Neuron (in vitro differentiated cells): ENCODE results near the gene PRDM11.

Experiments used
- H2AFZ ChIP-seq: one replicate; pipeline ENCODE4 v1.6.1; 2013; ENCODE audit warnings: low read depth, mild to moderate bottlenecking, inconsistent platforms, low read length, moderate library complexity
- H3K27me3 ChIP-seq: one replicate; pipeline ENCODE4 v1.6.1; 2013; ENCODE audit warnings: low read length; ENCODE audit not compliant: insufficient read depth
- H3K36me3 ChIP-seq: one replicate; pipeline ENCODE4 v1.6.1; 2013; ENCODE audit warnings: low read length; ENCODE audit not compliant: insufficient read depth
- H3K4me1 ChIP-seq: one replicate; pipeline ENCODE4 v1.6.1; 2013; ENCODE audit warnings: low read length; ENCODE audit not compliant: insufficient read depth
- H3K4me3 ChIP-seq: 2 replicates; pipeline ENCODE4 v1.5.1; 2013; ENCODE audit warnings: mild to moderate bottlenecking, low read length, moderate library complexity
- H3K9me3 ChIP-seq: one replicate; pipeline ENCODE4 v1.6.1; 2013; ENCODE audit warnings: low read length

PRDM11 gene

DNA sequence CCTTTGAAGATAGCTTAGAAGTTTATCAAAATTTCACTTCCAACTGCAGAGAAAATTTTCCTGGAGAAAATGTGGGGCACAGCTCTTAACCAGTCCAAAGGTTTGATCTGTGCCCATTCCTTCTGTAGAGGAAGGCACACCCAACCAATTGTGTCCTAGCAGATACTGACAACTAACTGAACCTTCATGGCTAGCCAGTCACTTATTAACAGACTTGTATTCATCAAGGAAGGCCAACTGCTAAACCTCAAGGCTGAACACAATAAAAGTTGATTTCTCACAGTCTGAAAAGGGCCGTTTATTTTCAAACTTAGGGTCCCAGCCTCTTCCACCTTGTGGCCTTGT lies 120.2 kb downstream of the PRDM11 start:
- Histone ChIP-seq H3K4me3 (no peak overlapping the region), H3K27me3 (peaks cover 2% of the 10 kb centered on the region), H3K36me3 (no peaks in the 10 kb centered on the region), H2AFZ (no peak overlapping the region), H3K9me3 (no peaks in the 10 kb centered on the region), H3K4me1 (no peaks in the 10 kb centered on the region)

DNA sequence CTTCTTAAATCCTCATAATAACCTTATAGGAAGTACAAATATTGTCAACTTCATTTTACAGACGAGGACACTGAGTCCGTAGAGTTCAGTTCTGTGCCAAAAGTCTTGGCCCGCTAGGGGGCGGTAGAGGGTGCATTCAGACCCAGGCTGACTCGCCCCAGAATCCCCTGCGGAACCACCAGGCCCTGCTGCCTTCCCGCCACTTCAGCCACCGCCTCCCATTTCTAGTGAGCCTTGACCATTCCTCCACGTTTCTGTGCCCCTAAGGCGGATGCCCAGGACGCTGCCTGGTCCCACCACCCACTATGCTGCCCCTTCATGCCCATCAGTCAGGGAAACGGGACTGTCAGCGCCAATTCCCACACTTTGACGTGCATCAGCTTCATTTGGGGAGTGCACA lies 120.6 kb downstream of the PRDM11 start:
- peaks cover 2% of the 10 kb centered on the region for H3K27me3 ChIP-seq

DNA sequence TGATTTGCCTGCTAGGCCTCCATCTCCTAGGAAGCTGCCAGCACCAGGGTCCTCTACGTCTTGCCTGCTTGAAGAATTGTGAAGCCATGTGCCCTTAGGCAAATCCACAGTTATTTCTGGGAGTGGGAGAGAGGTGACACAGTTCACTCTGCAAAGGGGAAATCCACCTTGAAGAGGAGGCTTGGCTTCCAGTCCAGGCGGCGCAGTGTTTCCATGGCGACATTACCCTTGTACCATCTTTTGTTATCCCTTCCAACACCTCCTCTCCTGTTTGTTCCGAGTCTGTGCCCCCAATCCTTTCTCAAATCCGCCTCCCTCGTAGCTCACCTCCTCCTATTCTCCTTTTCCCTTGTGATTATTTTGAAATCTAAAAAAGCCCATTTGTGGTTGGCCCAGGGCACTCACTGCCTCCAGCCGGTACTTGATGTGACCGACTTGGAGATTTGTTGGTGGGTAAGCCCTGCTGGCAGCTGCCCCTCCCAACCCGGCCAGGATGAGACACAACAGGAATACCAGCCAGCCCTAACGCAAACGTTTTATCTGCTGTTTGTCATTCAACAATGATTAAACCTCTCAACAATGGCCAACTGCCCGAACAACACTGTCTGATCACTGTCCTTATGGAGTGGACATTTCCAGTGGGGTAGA lies 121.3 kb downstream of the PRDM11 start:
- no peaks in the 10 kb centered on the region for H3K36me3 ChIP-seq
- no peaks in the 10 kb centered on the region for H3K9me3 ChIP-seq
- no peak overlapping the region for H3K4me3 ChIP-seq
- H3K27me3 ChIP-seq: peaks cover 2% of the 10 kb centered on the region
- H2AFZ ChIP-seq: no peak overlapping the region
- no peaks in the 10 kb centered on the region for H3K4me1 ChIP-seq

More for the DNA sequence above, 120.6 kb downstream of the PRDM11 start:
- Histone ChIP-seq H3K4me1 (no peaks in the 10 kb centered on the region), H3K9me3 (no peaks in the 10 kb centered on the region), H3K36me3 (no peaks in the 10 kb centered on the region), H3K4me3 (no peak overlapping the region), H2AFZ (no peak overlapping the region)

DNA sequence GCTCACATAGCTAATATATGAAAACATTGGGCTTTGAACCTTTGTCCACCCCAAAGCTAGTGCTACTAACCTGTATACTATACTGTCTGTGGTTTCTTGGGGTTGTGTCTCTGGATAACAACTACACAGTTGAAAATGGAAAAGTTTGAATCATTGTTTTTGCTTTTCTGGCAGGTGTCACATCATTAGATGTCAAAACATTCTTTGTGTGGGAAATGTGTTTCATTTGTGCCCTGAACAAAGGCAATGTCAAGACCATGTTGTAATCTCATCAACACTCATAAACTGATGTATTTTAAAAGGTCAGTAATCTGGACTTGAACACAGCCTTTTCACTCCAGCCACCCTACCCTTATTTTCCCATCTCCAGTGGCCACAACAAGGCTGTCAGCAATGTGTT lies 123.2 kb downstream of the PRDM11 start:
- Histone ChIP-seq H3K4me1 (no peaks in the 10 kb centered on the region), H3K27me3 (peaks cover 10% of the 10 kb centered on the region), H3K4me3 (no peak overlapping the region), H2AFZ (no peak overlapping the region), H3K9me3 (no peaks in the 10 kb centered on the region), H3K36me3 (no peaks in the 10 kb centered on the region)

DNA sequence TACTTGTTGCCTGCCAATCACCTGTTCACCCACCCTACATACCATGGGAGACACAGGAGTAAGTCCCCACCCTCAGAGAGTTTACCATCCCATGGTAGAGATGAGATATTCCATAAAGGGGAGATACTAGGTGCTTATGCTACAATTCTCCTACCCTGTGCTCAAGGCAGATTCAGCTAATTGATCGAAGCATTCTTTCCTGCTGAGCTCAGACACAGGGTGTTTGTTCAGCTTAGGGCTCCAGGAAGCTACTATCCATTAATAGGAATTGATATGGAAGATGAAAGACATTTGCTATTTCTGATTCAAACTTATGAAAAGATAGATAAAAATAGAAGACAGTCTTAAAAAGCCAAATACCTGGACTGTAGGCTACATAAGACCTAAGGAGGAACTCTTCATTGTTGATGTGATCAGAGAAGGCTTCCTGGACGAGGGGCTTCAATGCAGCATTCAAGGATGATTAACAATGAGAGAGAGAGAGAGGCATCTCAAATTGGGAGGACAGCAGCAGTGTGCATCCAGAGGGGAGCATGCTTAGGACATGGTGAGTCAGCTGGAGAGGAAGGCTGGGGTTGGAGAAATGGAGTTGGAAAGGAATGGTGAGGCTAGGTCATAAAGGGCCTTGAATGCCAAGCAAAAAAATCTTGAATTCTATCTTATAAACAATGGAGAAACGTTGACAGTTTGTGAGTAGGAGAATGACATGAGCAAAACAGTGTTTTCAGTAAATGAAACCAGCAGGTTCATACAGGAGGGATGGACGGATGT lies 124.7 kb downstream of the PRDM11 start:
- Histone ChIP-seq H3K36me3 (no peaks in the 10 kb centered on the region), H3K4me1 (no peaks in the 10 kb centered on the region), H3K4me3 (no peak overlapping the region), H2AFZ (no peak overlapping the region), H3K27me3 (peaks cover 12% of the 10 kb centered on the region), H3K9me3 (no peaks in the 10 kb centered on the region)

DNA sequence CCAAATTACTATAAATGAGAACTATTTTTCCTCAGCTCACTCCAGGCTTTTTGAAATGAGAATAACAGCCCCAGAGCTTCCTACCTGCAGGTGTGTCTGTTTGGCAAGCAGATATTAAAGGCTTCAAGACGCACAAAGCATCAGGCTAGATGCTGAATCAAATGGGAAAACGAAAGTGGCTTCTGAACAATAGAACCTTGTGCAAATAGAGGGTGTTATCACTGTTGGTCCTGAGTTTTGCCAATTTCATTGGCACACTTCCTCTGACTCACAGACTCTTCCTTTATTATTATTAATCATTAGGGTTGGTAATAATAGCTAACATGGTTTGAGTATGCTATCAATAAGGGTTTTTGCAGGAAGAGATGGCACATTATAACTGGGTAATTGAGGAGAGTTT lies 126.3 kb downstream of the PRDM11 start:
- H3K4me1 ChIP-seq: no peaks in the 10 kb centered on the region
- H3K9me3 ChIP-seq: no peaks in the 10 kb centered on the region
- no peak overlapping the region for H2AFZ ChIP-seq
- peaks cover 12% of the 10 kb centered on the region for H3K27me3 ChIP-seq
- H3K36me3 ChIP-seq: no peaks in the 10 kb centered on the region
- H3K4me3 ChIP-seq: no peak overlapping the region

DNA sequence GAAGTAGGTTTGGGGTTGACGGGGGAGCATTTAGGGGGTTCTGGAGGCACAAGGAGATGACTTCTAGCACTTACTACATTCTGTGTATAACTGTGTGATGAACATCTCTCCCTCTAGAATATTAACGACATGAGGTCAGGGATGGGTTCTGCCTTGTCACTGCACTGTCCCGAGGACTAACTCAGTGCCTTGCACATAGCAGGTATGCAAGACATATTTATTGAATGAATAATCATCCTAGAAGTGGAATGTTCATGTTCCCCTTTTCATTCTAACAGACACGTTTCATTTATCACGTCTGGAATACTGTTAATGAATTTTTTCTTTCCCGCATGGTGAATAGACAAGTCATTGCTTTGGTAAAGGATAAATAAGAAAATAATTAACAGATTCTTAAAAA lies 127.1 kb downstream of the PRDM11 start:
- H3K9me3 ChIP-seq: no peaks in the 10 kb centered on the region
- H3K4me3 ChIP-seq: no peak overlapping the region
- no peaks in the 10 kb centered on the region for H3K36me3 ChIP-seq
- peaks cover 12% of the 10 kb centered on the region for H3K27me3 ChIP-seq
- H2AFZ ChIP-seq: no peak overlapping the region
- peaks cover 6% of the 10 kb centered on the region for H3K4me1 ChIP-seq

DNA sequence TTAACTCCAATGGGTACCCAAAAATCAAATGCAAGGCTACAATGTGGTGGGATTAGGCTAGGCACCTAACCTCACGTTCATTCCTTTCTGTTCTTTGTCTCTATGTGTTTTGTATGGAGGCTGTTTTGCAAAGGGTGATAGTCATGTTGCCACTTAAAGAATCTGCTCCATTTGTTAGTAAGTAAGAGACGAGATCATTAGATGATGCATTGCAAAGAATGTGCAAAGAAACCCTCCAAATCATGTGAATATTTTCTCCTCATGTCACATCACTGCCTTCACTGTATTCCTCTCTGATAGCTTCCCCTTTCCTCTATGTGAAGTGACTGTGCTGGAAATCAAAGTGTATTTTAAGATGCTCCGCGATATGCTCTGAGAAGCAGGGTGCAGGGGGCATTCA lies 127.8 kb downstream of the PRDM11 start:
- H3K27me3 ChIP-seq: peaks cover 12% of the 10 kb centered on the region
- H3K4me3 ChIP-seq: no peak overlapping the region
- H2AFZ ChIP-seq: no peak overlapping the region

DNA sequence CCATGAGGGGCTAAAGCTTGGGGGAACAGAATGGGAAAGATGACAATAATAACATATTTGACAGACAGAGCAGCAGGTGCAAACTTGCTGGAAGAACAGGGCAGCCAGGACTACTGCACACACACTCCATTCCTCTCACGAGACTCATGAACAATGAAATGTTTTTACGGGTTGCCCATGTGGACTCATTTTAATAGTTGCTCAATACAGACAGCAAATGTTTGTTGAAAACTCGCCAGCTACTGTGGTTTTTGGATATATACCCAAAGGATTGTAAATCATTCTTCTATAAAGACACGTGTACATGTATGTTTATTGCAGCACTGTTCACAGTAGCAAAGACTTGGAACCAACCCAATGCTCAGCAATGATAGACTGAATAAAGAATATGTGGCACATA lies 129.4 kb downstream of the PRDM11 start:
- no peak overlapping the region for H3K4me3 ChIP-seq
- no peaks in the 10 kb centered on the region for H3K36me3 ChIP-seq
- H3K9me3 ChIP-seq: peaks cover 3% of the 10 kb centered on the region
- peaks cover 11% of the 10 kb centered on the region for H3K27me3 ChIP-seq
- H2AFZ ChIP-seq: no peak overlapping the region
- H3K4me1 ChIP-seq: peaks cover 14% of the 10 kb centered on the region

More for the DNA sequence above, 127.8 kb downstream of the PRDM11 start:
- Histone ChIP-seq H3K4me1 (peaks cover 13% of the 10 kb centered on the region), H3K36me3 (no peaks in the 10 kb centered on the region), H3K9me3 (no peaks in the 10 kb centered on the region)

DNA sequence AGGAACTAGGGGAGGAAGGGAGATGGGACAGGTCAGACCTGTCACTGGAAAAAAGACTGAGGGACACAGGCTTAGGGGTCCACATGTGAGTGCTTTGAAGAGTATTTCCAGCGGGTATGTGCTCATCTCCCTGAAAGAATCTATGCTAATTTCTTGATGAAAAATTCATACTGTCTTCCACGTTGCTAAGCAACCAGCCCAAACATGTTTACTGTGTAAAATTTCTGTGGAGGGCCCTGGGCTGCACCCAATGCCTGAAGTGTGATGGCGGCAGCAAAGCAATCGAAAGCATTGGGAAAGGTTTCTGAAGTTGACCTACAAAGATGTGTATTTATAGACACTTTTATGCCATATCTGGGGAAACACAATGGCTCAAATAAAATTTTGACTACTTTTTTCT lies 132.3 kb downstream of the PRDM11 start:
- Histone ChIP-seq H2AFZ (no peak overlapping the region), H3K4me1 (peaks cover 14% of the 10 kb centered on the region), H3K36me3 (no peaks in the 10 kb centered on the region), H3K27me3 (peaks cover 15% of the 10 kb centered on the region), H3K9me3 (peaks cover 3% of the 10 kb centered on the region), H3K4me3 (no peak overlapping the region)

DNA sequence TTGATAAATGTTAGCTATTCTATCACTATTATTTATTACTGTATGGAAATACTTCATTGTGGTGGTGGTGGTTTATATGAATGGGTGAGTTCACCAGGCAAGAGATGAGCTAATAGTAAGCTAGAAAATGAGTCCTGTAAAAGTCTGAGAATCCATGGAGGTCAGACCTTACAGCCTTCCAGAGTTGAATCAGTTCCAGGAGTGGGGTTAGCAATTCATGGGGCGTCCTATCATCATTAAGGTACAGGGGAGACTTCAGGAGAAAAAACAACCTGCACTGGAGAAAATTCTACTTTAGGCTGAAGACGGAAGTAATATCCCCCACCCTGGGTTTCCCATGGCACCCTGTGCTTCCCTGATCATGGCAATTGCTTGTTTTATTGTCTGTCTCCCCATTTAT lies 133.2 kb downstream of the PRDM11 start:
- Histone ChIP-seq H3K9me3 (peaks cover 3% of the 10 kb centered on the region), H2AFZ (no peak overlapping the region), H3K27me3 (peaks cover 21% of the 10 kb centered on the region), H3K4me3 (no peak overlapping the region), H3K4me1 (peaks cover 14% of the 10 kb centered on the region), H3K36me3 (no peaks in the 10 kb centered on the region)

DNA sequence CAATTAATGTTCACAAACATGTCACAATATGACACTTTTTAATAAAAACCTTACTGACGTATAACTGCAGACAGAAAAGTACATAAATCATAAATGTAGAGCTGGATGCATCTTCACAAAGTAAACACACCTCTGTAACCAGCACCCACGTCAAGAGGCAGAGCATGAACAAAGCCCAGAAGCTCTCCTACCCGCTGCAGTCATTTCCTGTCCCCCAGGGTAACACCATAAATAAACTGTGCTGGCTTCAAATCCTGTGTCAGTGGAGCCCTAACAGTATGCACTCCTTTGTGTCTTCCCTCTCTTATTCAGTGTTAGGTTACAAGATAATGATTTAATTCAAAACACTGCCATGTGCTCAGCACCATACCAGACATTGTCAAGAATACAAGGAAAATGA lies 134.0 kb downstream of the PRDM11 start:
- H2AFZ ChIP-seq: no peak overlapping the region
- H3K4me3 ChIP-seq: no peak overlapping the region
- peaks cover 3% of the 10 kb centered on the region for H3K9me3 ChIP-seq
- H3K36me3 ChIP-seq: no peaks in the 10 kb centered on the region
- peaks cover 14% of the 10 kb centered on the region for H3K4me1 ChIP-seq
- peaks cover 26% of the 10 kb centered on the region for H3K27me3 ChIP-seq

DNA sequence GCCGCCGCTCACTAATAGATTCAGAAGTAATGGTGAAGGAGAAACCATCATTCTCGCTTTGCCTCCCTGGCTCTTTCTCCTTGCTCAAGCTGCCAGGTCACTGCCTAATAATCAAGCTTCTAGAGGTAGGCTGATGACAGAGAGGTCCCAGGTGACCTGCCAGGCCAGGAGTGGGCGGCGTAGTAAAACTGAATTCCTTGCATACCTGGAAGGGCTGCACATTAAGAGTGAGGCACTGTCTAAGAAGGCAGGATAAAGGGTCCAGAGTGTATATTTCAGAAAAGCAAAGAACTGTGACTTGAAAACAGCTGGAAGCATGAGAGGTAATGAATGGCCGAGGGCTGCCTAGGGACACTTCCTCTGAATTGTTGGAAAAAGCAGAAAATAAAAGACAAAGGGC lies 135.6 kb downstream of the PRDM11 start:
- H2AFZ ChIP-seq: no peak overlapping the region
- no peak overlapping the region for H3K4me3 ChIP-seq
- H3K27me3 ChIP-seq: peaks cover 40% of the 10 kb centered on the region

More for the DNA sequence above, 135.6 kb downstream of the PRDM11 start:
- Histone ChIP-seq H3K36me3 (no peaks in the 10 kb centered on the region), H3K9me3 (peaks cover 5% of the 10 kb centered on the region), H3K4me1 (peaks cover 14% of the 10 kb centered on the region)
